ENCODE results near the gene PIP5K1B.

The PIP5K1B gene

GRCh38 chr9:69045821-69046220 lies 340.8 kb downstream of the PIP5K1B start:
- H3K27me3 ChIP-seq (ENCODE audit: control insufficient read depth, low read length), result no peaks in the 10 kb centered on the region
- H3K9me2 ChIP-seq (replicated peaks; ENCODE audit: control insufficient read depth, low read length), result no peaks in the 10 kb centered on the region
- H3K4me1 ChIP-seq (ENCODE audit: control insufficient read depth, low read length), result 0 out of 2 replicates have a peak, but pooled peaks cover 3% of the 10 kb centered on the region
- H3K27ac ChIP-seq (ENCODE audit: low read depth, low read length), result no peak overlapping the region
- H4K20me1 ChIP-seq (ENCODE audit: control insufficient read depth, insufficient read depth, low read depth, low read length), result no peaks in the 10 kb centered on the region
- H3F3A ChIP-seq (ENCODE audit: control insufficient read depth, insufficient read depth), result no peaks in the 10 kb centered on the region
- peaks cover 10% of the 10 kb centered on the region; the same call in 1 of the 2 replicates for H3K36me3 ChIP-seq (ENCODE audit: control insufficient read depth, low read length)
- H3K4me2 ChIP-seq (ENCODE audit: low read length), result no peak overlapping the region
- H3K9me3 ChIP-seq (ENCODE audit: control insufficient read depth, insufficient read depth, low read length), result no peaks in the 10 kb centered on the region
- peaks cover 42% of the 10 kb centered on the region for H3K79me2 ChIP-seq (ENCODE audit: control insufficient read depth, low read length)
- TF ChIP-seq CTCF (IDR thresholded peaks at IDR 0.05; ENCODE audit: low read depth, low read length, poor library complexity, severe bottlenecking) (no peak), EZH2phosphoT487 (IDR thresholded peaks at IDR 0.05; ENCODE audit: borderline replicate concordance, low read length) (no peak)
- H3K4me3 ChIP-seq (ENCODE audit: low read length), result no peak overlapping the region

GRCh38 chr9:69046723-69047122 lies 341.7 kb downstream of the PIP5K1B start:
- H3K27me3 ChIP-seq (ENCODE audit: control insufficient read depth, low read length), result no peaks in the 10 kb centered on the region
- no peaks in the 10 kb centered on the region for H3K9me3 ChIP-seq (ENCODE audit: control insufficient read depth, insufficient read depth, low read length)
- TF ChIP-seq CTCF (IDR thresholded peaks at IDR 0.05; ENCODE audit: low read depth, low read length, poor library complexity, severe bottlenecking) (no peak), EZH2phosphoT487 (IDR thresholded peaks at IDR 0.05; ENCODE audit: borderline replicate concordance, low read length) (no peak)
- no peaks in the 10 kb centered on the region for H4K20me1 ChIP-seq (ENCODE audit: control insufficient read depth, insufficient read depth, low read depth, low read length)
- H3K4me2 ChIP-seq (ENCODE audit: low read length), result no peak overlapping the region
- peaks cover 10% of the 10 kb centered on the region; the same call in 1 of the 2 replicates for H3K36me3 ChIP-seq (ENCODE audit: control insufficient read depth, low read length)
- no peaks in the 10 kb centered on the region for H3K9me2 ChIP-seq (replicated peaks; ENCODE audit: control insufficient read depth, low read length)
- no peaks in the 10 kb centered on the region for H3F3A ChIP-seq (ENCODE audit: control insufficient read depth, insufficient read depth)
- no peak overlapping the region for H3K27ac ChIP-seq (ENCODE audit: low read depth, low read length)
- H3K79me2 ChIP-seq (ENCODE audit: control insufficient read depth, low read length), result peaks cover 33% of the 10 kb centered on the region
- H3K4me3 ChIP-seq (ENCODE audit: low read length), result no peak overlapping the region
- H3K4me1 ChIP-seq (ENCODE audit: control insufficient read depth, low read length), result 0 out of 2 replicates have a peak, but pooled peaks cover 3% of the 10 kb centered on the region

- Histone ChIP-seq H3K79me2 (ENCODE audit: control insufficient read depth, low read length) (peaks cover 26% of the 10 kb centered on the region), H3K9me2 (replicated peaks; ENCODE audit: control insufficient read depth, low read length) (no peaks in the 10 kb centered on the region), H3F3A (ENCODE audit: control insufficient read depth, insufficient read depth) (no peaks in the 10 kb centered on the region), H3K4me1 (ENCODE audit: control insufficient read depth, low read length) (0 out of 2 replicates have a peak, but pooled peaks cover 3% of the 10 kb centered on the region), H4K20me1 (ENCODE audit: control insufficient read depth, insufficient read depth, low read depth, low read length) (no peaks in the 10 kb centered on the region), H3K9me3 (ENCODE audit: control insufficient read depth, insufficient read depth, low read length) (no peaks in the 10 kb centered on the region), H3K36me3 (ENCODE audit: control insufficient read depth, low read length) (peaks cover 10% of the 10 kb centered on the region; the same call in 1 of the 2 replicates), H3K27me3 (ENCODE audit: control insufficient read depth, low read length) (no peaks in the 10 kb centered on the region), H3K4me2 (ENCODE audit: low read length) (no peak overlapping the region), H3K27ac (ENCODE audit: low read depth, low read length) (no peak overlapping the region), H3K4me3 (ENCODE audit: low read length) (no peak overlapping the region)
- no peak for TF ChIP-seq EZH2phosphoT487 (IDR thresholded peaks at IDR 0.05; ENCODE audit: borderline replicate concordance, low read length)
- no peak for TF ChIP-seq CTCF (IDR thresholded peaks at IDR 0.05; ENCODE audit: low read depth, low read length, poor library complexity, severe bottlenecking)
Observed at GRCh38 chr9:69047371-69047770, 342.3 kb downstream of the PIP5K1B start.
